Measurements from ENCODE around the gene ADAMTS2. TPM values are rescaled to one million over a fixed set of nuclear protein-coding genes. Genes with fewer than 3 reads are reported as not detected.

Gene ADAMTS2
- total RNA-seq, 2 experiments from 2014 or later: not detected

- no peak overlapping the region for H3K27ac Mint-ChIP-seq
- ATAC-seq (no peak), DNase-seq (no peak)
- H3K36me3 Mint-ChIP-seq (ENCODE audit: low read depth): no peaks in the 10 kb centered on the region
- POLR2A ChIA-PET: interaction anchor here (0.5 kb wide), 1 partner anchor 791 kb away, joined by 3 read pairs; no protein-coding TSS in a partner anchor
- H3K9me3 Mint-ChIP-seq (ENCODE audit: insufficient read depth): no peaks in the 10 kb centered on the region
- H3K4me1 Mint-ChIP-seq (ENCODE audit: low read depth): no peaks in the 10 kb centered on the region
- no peak overlapping the region for H3K4me3 Mint-ChIP-seq
- no peaks in the 10 kb centered on the region for H3K27me3 Mint-ChIP-seq (ENCODE audit: low read depth)
- CTCF ChIA-PET: no interaction called here
Measured at GRCh38 chr5:179263391-179264052, 81.7 kb downstream of the ADAMTS2 start.

- Mint-ChIP-seq H3K27ac (no peak overlapping the region), H3K36me3 (ENCODE audit: low read depth) (no peaks in the 10 kb centered on the region), H3K27me3 (ENCODE audit: low read depth) (no peaks in the 10 kb centered on the region), H3K9me3 (ENCODE audit: insufficient read depth) (no peaks in the 10 kb centered on the region), H3K4me3 (no peak overlapping the region), H3K4me1 (ENCODE audit: low read depth) (no peaks in the 10 kb centered on the region)
- CTCF ChIA-PET: no interaction called here
- POLR2A ChIA-PET: no interaction called here
- no peak for ATAC-seq
- DNase-seq: no peak
Measured at GRCh38 chr5:179262126-179262920, 82.9 kb downstream of the ADAMTS2 start.

- DNase-seq (no peak), ATAC-seq (no peak)
- no peaks in the 10 kb centered on the region for H3K27me3 Mint-ChIP-seq (ENCODE audit: low read depth)
- ChIA-PET POLR2A (no interaction called here), CTCF (no interaction called here)
- H3K27ac Mint-ChIP-seq: no peak overlapping the region
- no peaks in the 10 kb centered on the region for H3K36me3 Mint-ChIP-seq (ENCODE audit: low read depth)
- H3K9me3 Mint-ChIP-seq (ENCODE audit: insufficient read depth): no peaks in the 10 kb centered on the region
- no peak overlapping the region for H3K4me3 Mint-ChIP-seq
- no peaks in the 10 kb centered on the region for H3K4me1 Mint-ChIP-seq (ENCODE audit: low read depth)
Measured at GRCh38 chr5:179261301-179262125, 83.7 kb downstream of the ADAMTS2 start.

- no peaks in the 10 kb centered on the region for H3K36me3 Mint-ChIP-seq (ENCODE audit: low read depth)
- no peak overlapping the region for H3K4me3 Mint-ChIP-seq
- ChIA-PET CTCF (no interaction called here), POLR2A (no interaction called here)
- no peaks in the 10 kb centered on the region for H3K27me3 Mint-ChIP-seq (ENCODE audit: low read depth)
- no peak overlapping the region for H3K27ac Mint-ChIP-seq
- no peaks in the 10 kb centered on the region for H3K4me1 Mint-ChIP-seq (ENCODE audit: low read depth)
- DNase-seq (no peak), ATAC-seq (no peak)
- no peaks in the 10 kb centered on the region for H3K9me3 Mint-ChIP-seq (ENCODE audit: insufficient read depth)
Measured at GRCh38 chr5:179260324-179261070, 84.8 kb downstream of the ADAMTS2 start.

- Mint-ChIP-seq H3K9me3 (ENCODE audit: insufficient read depth) (no peaks in the 10 kb centered on the region), H3K36me3 (ENCODE audit: low read depth) (no peaks in the 10 kb centered on the region), H3K4me1 (ENCODE audit: low read depth) (no peaks in the 10 kb centered on the region), H3K4me3 (no peak overlapping the region), H3K27me3 (ENCODE audit: low read depth) (no peaks in the 10 kb centered on the region), H3K27ac (no peak overlapping the region)
- ATAC-seq (no peak), DNase-seq (no peak)
- ChIA-PET CTCF (no interaction called here), POLR2A (no interaction called here)
Measured at GRCh38 chr5:179259731-179260323, 85.4 kb downstream of the ADAMTS2 start.

- ChIA-PET POLR2A (no interaction called here), CTCF (no interaction called here)
- Mint-ChIP-seq H3K4me1 (ENCODE audit: low read depth) (no peaks in the 10 kb centered on the region), H3K4me3 (no peak overlapping the region), H3K27ac (no peak overlapping the region), H3K27me3 (ENCODE audit: low read depth) (no peaks in the 10 kb centered on the region), H3K9me3 (ENCODE audit: insufficient read depth) (no peaks in the 10 kb centered on the region), H3K36me3 (ENCODE audit: low read depth) (no peaks in the 10 kb centered on the region)
- no peak for DNase-seq
- no peak for ATAC-seq
Measured at GRCh38 chr5:179258922-179259730, 86.1 kb downstream of the ADAMTS2 start.

GRCh38 chr5:179258001-179258921, 87.0 kb downstream of the ADAMTS2 start:
- no peaks in the 10 kb centered on the region for H3K36me3 Mint-ChIP-seq (ENCODE audit: low read depth)

GRCh38 chr5:179257176-179257682, 88.0 kb downstream of the ADAMTS2 start:
- POLR2A ChIA-PET: no interaction called here
- H3K4me3 Mint-ChIP-seq: no peak overlapping the region
- DNase-seq: no peak

More at GRCh38 chr5:179258001-179258921, 87.0 kb downstream of the ADAMTS2 start:
- Mint-ChIP-seq H3K4me3 (no peak overlapping the region), H3K9me3 (ENCODE audit: insufficient read depth) (no peaks in the 10 kb centered on the region), H3K27me3 (ENCODE audit: low read depth) (no peaks in the 10 kb centered on the region), H3K4me1 (ENCODE audit: low read depth) (no peaks in the 10 kb centered on the region), H3K27ac (no peak overlapping the region)
- ATAC-seq (no peak), DNase-seq (no peak)
- POLR2A ChIA-PET: no interaction called here
- CTCF ChIA-PET: no interaction called here

GRCh38 chr5:179256328-179257175, 88.7 kb downstream of the ADAMTS2 start:
- Mint-ChIP-seq H3K36me3 (ENCODE audit: low read depth) (no peaks in the 10 kb centered on the region), H3K27ac (no peak overlapping the region), H3K27me3 (ENCODE audit: low read depth) (peaks cover under 1% of the 10 kb centered on the region), H3K4me1 (ENCODE audit: low read depth) (no peaks in the 10 kb centered on the region), H3K9me3 (ENCODE audit: insufficient read depth) (no peaks in the 10 kb centered on the region), H3K4me3 (no peak overlapping the region)
- ATAC-seq: no peak
- ChIA-PET CTCF (no interaction called here), POLR2A (no interaction called here)
- no peak for DNase-seq

More at GRCh38 chr5:179257176-179257682, 88.0 kb downstream of the ADAMTS2 start:
- H3K27ac Mint-ChIP-seq: no peak overlapping the region
- no peaks in the 10 kb centered on the region for H3K4me1 Mint-ChIP-seq (ENCODE audit: low read depth)
- ATAC-seq: no peak
- no peaks in the 10 kb centered on the region for H3K27me3 Mint-ChIP-seq (ENCODE audit: low read depth)
- CTCF ChIA-PET: no interaction called here
- no peaks in the 10 kb centered on the region for H3K9me3 Mint-ChIP-seq (ENCODE audit: insufficient read depth)
- no peaks in the 10 kb centered on the region for H3K36me3 Mint-ChIP-seq (ENCODE audit: low read depth)

Measured in activated CD8-positive, alpha-beta T cell treated with anti-CD3 and anti-CD28 coated beads, Interleukin-2, amount 10 ng/mL, durations not matched to agents 7 days and 5 days (primary cell).